ENCODE measurements around the gene TSNAX.
"Not testable (repeated sequence)": the region's sequence is repeated elsewhere in the genome, so short reads cannot be mapped to it uniquely, and the experiment has no call there.

TSNAX gene

DNA sequence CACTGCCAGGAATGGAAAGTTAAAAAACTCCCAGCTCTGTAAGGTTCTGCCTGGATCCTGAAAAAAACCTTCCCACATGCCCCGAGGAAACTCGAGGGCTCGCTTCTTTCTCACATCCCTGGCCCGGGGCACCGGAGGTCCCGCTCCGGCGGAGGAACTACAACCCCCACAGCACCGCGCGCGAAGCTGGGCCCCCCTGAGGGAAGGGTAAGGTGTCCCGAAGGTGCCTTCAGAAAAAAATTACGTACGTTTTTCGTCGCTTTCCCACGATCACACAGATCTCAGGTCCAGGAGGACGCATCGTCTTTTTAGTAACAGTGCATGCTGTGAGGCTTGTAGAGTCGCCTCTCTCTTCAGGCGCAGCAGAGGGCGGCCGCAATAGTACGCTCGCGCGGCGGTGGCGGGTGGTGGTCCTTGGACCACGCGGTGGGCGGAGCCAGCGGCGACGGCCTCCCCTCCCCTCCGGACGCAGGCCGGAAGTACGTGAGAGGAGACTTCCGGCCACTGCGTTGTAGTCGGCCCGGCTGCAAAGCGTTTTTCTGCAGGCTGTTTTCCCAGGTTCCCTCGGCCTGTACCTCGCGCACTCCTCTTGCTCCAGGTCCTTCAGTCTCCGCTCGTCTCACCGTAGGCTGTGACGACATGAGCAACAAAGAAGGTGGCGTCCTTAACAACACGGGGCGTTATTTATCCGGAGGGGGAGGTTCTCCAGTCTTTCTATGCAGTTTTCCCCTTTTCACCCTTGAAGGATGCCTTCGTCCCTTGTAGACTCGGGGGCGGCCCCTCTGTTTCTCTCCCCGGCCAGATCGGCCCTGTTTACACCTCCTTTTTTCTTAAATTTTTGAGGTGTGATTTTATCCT is at the start of gene TSNAX:
TSS of gene TSNAX (plus strand) at position 498 of the 858 bp plus-strand sequence. CDS start at position 640, 142 bp downstream.
- no peak for DNase-seq

- no peak for DNase-seq
Measured at GRCh38 chr1:231478811-231479210, 49.7 kb upstream of the TSNAX start.

- no peak for DNase-seq
Measured at GRCh38 chr1:231480008-231480407, 48.5 kb upstream of the TSNAX start.

DNA sequence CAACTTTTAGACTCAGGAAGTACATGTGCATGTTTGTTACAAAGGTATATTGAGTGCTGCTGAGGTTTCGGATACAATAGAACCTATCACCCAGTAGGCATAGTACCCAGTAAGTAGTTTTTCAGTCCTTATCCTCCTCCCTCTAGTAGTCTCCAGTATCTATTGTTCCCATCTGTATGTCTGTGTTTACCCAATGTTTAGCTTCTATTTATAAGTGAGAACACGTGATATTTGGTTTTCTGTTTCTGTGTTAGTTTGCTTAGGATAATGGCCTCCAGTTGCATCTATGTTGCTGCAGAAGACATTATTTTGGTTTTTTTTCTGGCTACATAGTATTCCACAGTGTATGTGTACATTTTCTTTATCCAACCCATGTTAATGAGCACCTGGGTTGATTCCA is 47.2 kb upstream of the TSNAX start:
- DNase-seq, result no peak

DNA sequence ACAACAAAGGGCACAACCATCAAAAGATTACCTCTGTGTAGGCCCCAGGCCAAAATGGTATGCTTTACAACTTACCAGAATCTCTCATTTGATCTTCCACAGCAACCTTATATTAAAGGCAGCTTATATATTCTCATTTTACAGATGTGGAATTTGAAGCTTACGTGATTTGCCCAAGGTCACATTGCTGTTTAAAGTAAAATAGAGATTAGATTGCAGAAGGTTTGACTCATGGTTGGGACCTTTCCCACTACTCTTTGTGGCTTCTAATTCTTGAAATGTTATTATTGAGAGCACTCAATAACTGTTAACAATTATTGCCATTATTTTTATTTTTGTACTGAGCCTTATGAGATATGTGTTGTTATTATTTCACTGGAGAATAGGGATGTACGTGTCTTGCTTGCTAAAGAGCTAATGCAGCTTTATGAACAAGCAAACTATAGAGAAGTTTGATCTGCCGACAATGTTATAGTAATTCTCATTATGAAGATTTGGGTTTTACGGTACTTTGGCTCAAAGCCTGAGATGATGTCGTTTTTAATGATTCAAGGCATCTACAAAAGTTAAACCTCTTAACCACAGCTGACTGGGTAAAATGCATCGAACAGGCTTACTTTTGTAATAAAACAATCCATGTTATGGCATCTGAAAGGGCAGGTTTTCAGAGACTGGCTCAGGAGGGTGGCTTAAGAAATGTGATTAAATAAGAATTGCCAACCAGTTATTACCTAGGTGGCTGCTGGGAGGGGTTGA is 43.3 kb upstream of the TSNAX start:
- no peak for DNase-seq

- no peak for DNase-seq
Measured at GRCh38 chr1:231487019-231487418, 41.5 kb upstream of the TSNAX start.

DNA sequence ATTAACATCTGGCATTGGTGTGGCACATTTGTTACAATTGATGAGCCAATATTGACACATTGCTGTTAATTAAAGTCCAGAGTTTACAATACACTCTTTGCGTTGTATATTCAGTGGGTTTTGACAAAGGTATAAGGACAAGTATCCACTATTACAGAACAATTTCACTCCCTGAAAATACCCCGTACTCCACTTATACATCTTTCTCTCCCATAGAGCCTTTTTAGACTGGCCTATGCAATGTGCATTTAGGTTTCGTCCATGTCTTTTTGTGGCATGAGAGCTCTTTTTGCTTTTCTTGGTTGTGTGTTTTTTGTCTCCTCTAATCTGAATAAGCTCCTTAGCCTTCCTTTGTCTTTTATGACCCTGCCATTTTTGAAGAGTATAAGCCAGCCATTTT is 40.6 kb upstream of the TSNAX start:
- DNase-seq, result no peak

- DNase-seq, result no peak
Measured at GRCh38 chr1:231493421-231494185, 34.9 kb upstream of the TSNAX start.

DNA sequence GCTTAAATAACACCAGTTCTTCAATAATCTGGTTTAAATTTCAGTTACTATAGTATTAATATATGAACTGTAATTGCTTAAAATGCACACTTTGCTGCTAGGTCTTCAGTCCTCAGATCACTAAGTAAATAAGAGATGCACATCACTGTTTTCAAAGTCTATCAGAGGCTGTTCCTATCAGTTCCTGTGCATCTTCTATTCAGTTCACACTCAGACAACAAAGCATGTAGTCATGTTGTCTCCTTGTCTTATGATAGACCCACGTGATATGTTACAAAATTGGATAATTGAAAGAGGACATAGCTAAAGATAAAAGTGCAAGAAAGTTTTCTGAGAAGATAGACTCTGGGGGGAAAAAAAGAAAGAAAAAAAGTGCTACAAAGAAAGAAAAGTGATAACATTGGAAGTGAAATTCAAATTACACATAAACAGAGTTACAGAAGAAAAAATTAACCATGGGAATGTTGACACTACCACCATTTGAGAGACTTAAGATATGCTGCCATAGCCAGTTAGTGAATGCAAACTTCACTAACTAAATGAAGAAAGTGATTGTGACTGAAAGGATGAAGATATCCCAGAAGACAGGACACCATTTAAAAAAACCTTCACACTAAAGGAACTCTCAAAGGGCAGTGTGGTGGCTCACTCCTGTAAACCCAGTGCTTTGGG is 33.9 kb upstream of the TSNAX start:
- DNase-seq, result no peak

DNA sequence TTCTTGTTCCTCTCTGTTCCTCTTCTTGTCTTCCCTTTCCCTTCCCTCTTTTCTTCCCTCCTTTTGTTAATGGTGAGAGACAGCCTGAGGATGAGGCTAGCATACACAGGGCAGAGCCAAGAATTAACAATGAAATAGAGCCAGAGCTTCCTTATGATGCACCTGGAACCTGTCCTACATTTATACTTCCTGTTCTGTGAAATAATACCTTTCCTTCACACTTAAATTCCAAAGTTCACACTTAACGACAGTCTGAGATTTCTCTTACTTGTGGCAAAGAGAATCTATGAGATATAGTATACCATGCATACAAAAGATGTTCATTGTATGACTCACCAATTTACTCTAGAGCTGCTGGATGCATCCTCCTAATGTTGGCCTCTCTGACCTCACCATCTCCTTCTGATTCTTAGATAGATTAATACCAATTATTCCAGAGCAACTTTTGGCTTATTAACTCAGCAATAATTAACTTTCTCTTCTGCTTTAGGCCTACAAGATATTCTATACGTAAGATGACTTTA is 30.8 kb upstream of the TSNAX start:
- DNase-seq, result no peak

- no peak for DNase-seq
Measured at GRCh38 chr1:231499148-231499763, 29.2 kb upstream of the TSNAX start.

GRCh38 chr1:231500666-231501065 is 27.8 kb upstream of the TSNAX start:
- no peak for DNase-seq

GRCh38 chr1:231503168-231503567 is 25.3 kb upstream of the TSNAX start:
- not testable (repeated sequence) for DNase-seq

DNA sequence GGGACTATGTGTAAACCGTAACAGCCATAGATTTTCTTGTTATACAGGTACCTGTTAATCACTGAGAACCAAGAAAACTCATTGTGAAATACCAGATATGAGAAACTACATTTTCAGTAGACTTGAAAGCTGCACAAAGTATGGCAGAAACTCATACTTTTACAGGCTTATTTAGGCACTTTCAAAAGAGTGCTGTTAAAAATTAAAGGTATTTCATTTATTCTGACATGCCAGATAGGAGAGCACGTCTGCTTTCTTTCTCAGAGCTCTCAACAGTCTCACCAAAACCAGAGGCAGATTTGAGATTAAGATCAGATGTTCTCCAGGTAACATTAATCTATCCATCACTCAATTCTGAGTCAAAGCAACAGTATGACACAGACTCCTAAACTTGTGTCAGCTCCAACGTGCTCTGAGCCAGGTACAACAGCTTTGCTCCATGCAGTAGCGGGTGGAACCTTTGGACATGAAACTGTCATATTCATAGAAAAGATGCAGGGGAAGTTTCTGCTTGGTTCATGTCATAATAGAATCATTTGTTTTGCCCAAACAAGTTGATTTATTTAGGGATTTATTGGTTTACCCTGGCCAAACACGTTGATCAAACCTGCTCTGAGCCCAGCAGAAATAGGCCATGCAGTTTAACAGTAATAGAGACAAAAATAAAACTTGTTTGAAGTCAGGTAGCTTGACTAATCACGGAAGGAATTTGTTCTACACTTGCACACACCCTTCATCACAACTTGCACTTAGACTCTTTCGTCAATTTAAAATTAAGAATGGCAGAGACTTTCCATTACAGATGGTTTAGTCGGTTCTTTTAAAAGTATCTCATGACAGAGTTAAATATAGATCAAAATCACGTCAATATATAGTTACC is 20.8 kb upstream of the TSNAX start:
- DNase-seq, result no peak

- no peak for DNase-seq
Measured at GRCh38 chr1:231508497-231508896, 20.0 kb upstream of the TSNAX start.

GRCh38 chr1:231508941-231509340 is 19.5 kb upstream of the TSNAX start:
- no peak for DNase-seq

GRCh38 chr1:231512147-231512698 is 16.2 kb upstream of the TSNAX start:
- no peak for DNase-seq

DNA sequence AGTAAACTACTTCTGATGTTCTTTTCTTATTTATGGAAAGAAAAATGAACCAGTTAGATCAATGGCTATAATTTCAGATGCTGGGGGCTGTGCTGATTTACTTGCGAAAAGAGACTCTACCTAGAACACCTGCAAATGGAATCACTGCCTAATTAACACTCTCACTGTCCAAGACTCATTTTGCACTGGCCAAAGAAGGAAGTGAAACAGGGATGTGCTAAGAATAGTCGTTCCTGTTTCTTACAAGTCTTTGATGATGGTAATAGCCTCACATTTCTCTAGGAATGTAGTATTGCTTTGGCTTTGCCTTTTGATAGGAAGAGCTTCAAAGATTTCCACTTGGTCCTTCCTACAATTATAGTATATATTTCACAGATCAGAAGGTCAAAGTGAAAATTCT is 12.7 kb upstream of the TSNAX start:
- DNase-seq, result no peak

- DNase-seq, result no peak
Measured at GRCh38 chr1:231517076-231517475, 11.4 kb upstream of the TSNAX start.

GRCh38 chr1:231518485-231519034 is 9.9 kb upstream of the TSNAX start:
- DNase-seq, result no peak

Data from NCI-H1694 treated with DMSO at 0.1 percent for 48 hours (cell line).